DMS 273 (cell line): ENCODE measurements around the gene ARHGAP10.

Experiments
- DNase-seq: peaks from one replicate; lab custom pipeline; 2025; ENCODE audit not compliant: unreplicated experiment; lab: John Stamatoyannopoulos, UW

ARHGAP10 gene

GRCh38 chr4:147730333-147730732 is 1.6 kb upstream of the ARHGAP10 start:
- no peak for DNase-seq

GRCh38 chr4:147732518-147733235 is 789 bp downstream of the ARHGAP10 start:
- DNase-seq, result peak; percentile 76

GRCh38 chr4:147733716-147734344 is 1.9 kb downstream of the ARHGAP10 start:
- peak; percentile 78 for DNase-seq

GRCh38 chr4:147734496-147734895 is 2.6 kb downstream of the ARHGAP10 start:
- peak; percentile 52 for DNase-seq

GRCh38 chr4:147735413-147736301 is 3.8 kb downstream of the ARHGAP10 start:
- no peak for DNase-seq

- no peak for DNase-seq
Observed at GRCh38 chr4:147736458-147736857, 4.6 kb downstream of the ARHGAP10 start.

- DNase-seq, result no peak
Observed at GRCh38 chr4:147737623-147738022, 5.7 kb downstream of the ARHGAP10 start.

- no peak for DNase-seq
Observed at GRCh38 chr4:147739239-147739823, 7.4 kb downstream of the ARHGAP10 start.

GRCh38 chr4:147740176-147740575 is 8.3 kb downstream of the ARHGAP10 start:
- DNase-seq, result no peak

- DNase-seq, result no peak
Observed at GRCh38 chr4:147741190-147741788, 9.4 kb downstream of the ARHGAP10 start.

- DNase-seq, result no peak
Observed at GRCh38 chr4:147747787-147748454, 16.0 kb downstream of the ARHGAP10 start.

- no peak for DNase-seq
Observed at GRCh38 chr4:147749811-147750321, 18.0 kb downstream of the ARHGAP10 start.

- no peak for DNase-seq
Observed at GRCh38 chr4:147753047-147753446, 21.2 kb downstream of the ARHGAP10 start.

- peak; percentile 35 for DNase-seq
Observed at GRCh38 chr4:147754037-147754445, 22.2 kb downstream of the ARHGAP10 start.

- DNase-seq, result no peak
Observed at GRCh38 chr4:147755561-147756295, 23.8 kb downstream of the ARHGAP10 start.

GRCh38 chr4:147756417-147756816 is 24.5 kb downstream of the ARHGAP10 start:
- DNase-seq, result no peak

- peak; percentile 21 for DNase-seq
Observed at GRCh38 chr4:147760176-147760575, 28.3 kb downstream of the ARHGAP10 start.

GRCh38 chr4:147760695-147761094 is 28.8 kb downstream of the ARHGAP10 start:
- peak; percentile 46 for DNase-seq

GRCh38 chr4:147761218-147761883 is 29.5 kb downstream of the ARHGAP10 start:
- no peak for DNase-seq
